K562 (cell line): ENCODE results near the gene VDR. TPM values are rescaled to one million over a fixed set of nuclear protein-coding genes. Genes with fewer than 3 reads are reported as not detected.

Experiments
- ARHGAP35 ChIP-seq: fragments of 450-650 bp; IDR thresholded peaks from 2 replicates; pipeline ENCODE4 v1.6.1; 2018; ENCODE audit not compliant: partially characterized antibody
- CREM ChIP-seq: IDR thresholded peaks from 2 replicates; pipeline ENCODE4 v1.6.1; 2014; ENCODE audit warnings: antibody characterized with exemption, low read depth
- CTCF ChIP-seq, 3 experiments: IDR thresholded peaks in 2 of 3; conservative IDR thresholded peaks in 1 of 3; 2 replicates each; pipeline ENCODE4 v1.5.1; 2011 to 2012; ENCODE audit warnings: low read length in 3 of 3, mild to moderate bottlenecking in 3 of 3, control low read depth in 2 of 3, improper control_type of control experiment in 1 of 3, inconsistent platforms in 1 of 3, low read depth in 1 of 3, mixed read lengths in 1 of 3, moderate library complexity in 1 of 3; ENCODE audit not compliant: insufficient read depth in 2 of 3
- CTCFL ChIP-seq: IDR thresholded peaks from 2 replicates; pipeline ENCODE4 v1.6.1; 2011; ENCODE audit warnings: borderline replicate concordance, low read depth, mild to moderate bottlenecking, moderate library complexity, low read length; ENCODE audit not compliant: insufficient read depth, poor library complexity, severe bottlenecking
- ETV1 ChIP-seq: fragments of 450-650 bp; conservative IDR thresholded peaks from 2 replicates; pipeline ENCODE4 v1.6.1; 2016; ENCODE audit warnings: missing genetic modification characterization, control low read depth, low read depth, missing compliant biosample characterization
- HDGF ChIP-seq: fragments of 450-650 bp; IDR thresholded peaks from 2 replicates; pipeline ENCODE4 v1.6.1; 2016
- RAD21 ChIP-seq, 2 experiments: fragments of 250-450 bp in 1 of 2; fragments of 450-650 bp in 1 of 2; sonication (Bioruptor Pico) in 1 of 2; formaldehyde crosslinking in 1 of 2; IDR thresholded peaks in 1 of 2; conservative IDR thresholded peaks in 1 of 2; 2 replicates each; pipeline versions ENCODE4 v1.4.0 to v1.8.0; 2020 to 2022; ENCODE audit warnings: mild to moderate bottlenecking in 2 of 2, moderate library complexity in 1 of 2
- REST ChIP-seq, 2 experiments: fragments of 450-650 bp; formaldehyde crosslinking in 1 of 2; IDR thresholded peaks; 2 replicates each; pipeline versions ENCODE4 v1.4.0 to v1.6.1; 2014 to 2020; ENCODE audit warnings: mild to moderate bottlenecking in 2 of 2, borderline replicate concordance in 1 of 2, low read depth in 1 of 2
- SMARCA5 ChIP-seq: fragments of 450-650 bp; IDR thresholded peaks from 2 replicates; pipeline ENCODE4 v1.6.1; 2016
- TCF15 ChIP-seq: fragments of 250-450 bp; sonication (Bioruptor Pico); IDR thresholded peaks from 2 replicates; pipeline ENCODE4 v1.8.0; 2022; ENCODE audit warnings: moderate library complexity, mild to moderate bottlenecking, inconsistent platforms
- ZBTB7A ChIP-seq: IDR thresholded peaks from 2 replicates; pipeline ENCODE4 v1.6.1; 2011; ENCODE audit warnings: low read depth, mild to moderate bottlenecking, low read length, moderate library complexity, borderline replicate concordance; ENCODE audit not compliant: control insufficient read depth
- ZNF57 ChIP-seq: fragments of 450-650 bp; formaldehyde crosslinking; IDR thresholded peaks from 2 replicates; pipeline ENCODE4 v1.4.0; 2020; ENCODE audit warnings: mild to moderate bottlenecking, moderate library complexity
- polyA plus RNA-seq, 8 experiments: library from polyadenylated mRNA; depleted of rRNA in 4 of 8; stranded (reverse) in 5 of 8; unstranded in 3 of 8; fragments of >200 nt; fragmentation: Nextera tagmentation in 2 of 8; fragmentation: Illumina TruSeq in 1 of 8; extraction: Ambion mirVana in 2 of 8; extraction: Trizol in 1 of 8; gene quantifications; 2 replicates each; pipeline versions ENCODE4 v1.2.1 to v1.2.3, GENCODE V29; 2011 to 2014; ENCODE audit warnings: inconsistent platforms in 1 of 8, missing spikeins in 1 of 8
- total RNA-seq, 7 experiments: library from RNA; depleted of rRNA in 6 of 7; stranded (reverse); fragments of >200 nt in 6 of 7; fragmentation: Illumina TruSeq in 2 of 7; extraction: Trizol in 2 of 7; gene quantifications; 2 replicates each; pipeline versions ENCODE4 v1.2.1 to v1.2.3, GENCODE V29; 2011 to 2021; ENCODE audit warnings: low replicate concordance in 1 of 7

The VDR gene
- total and polyA plus RNA-seq, 9 of the 15 experiments (the other 6 are each of a cell fraction or from before 2014, with no cell fraction given) = 0.61 to 4.8 (median 2.0) TPM

GRCh38 chr12:47808574-47809365 lies 96.0 kb downstream of the VDR start (continued):
- peak; percentile 25 for TF ChIP-seq CTCFL
- TF ChIP-seq ZBTB7A = peak; percentile 42; the same call in 1 of the 2 replicates
- 0 out of 4 replicates have a peak, but pooled peaks of 1 of the 2 experiments have one; percentile 3 for TF ChIP-seq RAD21 (CRISPR knock-in tag; conservative IDR thresholded peaks at IDR 0.05 in 1 of 2, IDR thresholded peaks at IDR 0.05 in 1 of 2)
- peak; percentile 59; the same call in 1 of the 2 replicates for TF ChIP-seq SMARCA5
- TF ChIP-seq ARHGAP35 = no peak
- TF ChIP-seq REST (IDR thresholded peaks at IDR 0.05; ENCODE audit: borderline replicate concordance) = 0 out of 2 replicates have a peak, but pooled peaks have one; percentile 10
- TF ChIP-seq REST (CRISPR knock-in tag; IDR thresholded peaks at IDR 0.05; ENCODE audit: low read depth) = no peak
- no peak for TF ChIP-seq ZNF57
- peak; percentile 14; the same call in 1 of the 2 replicates for TF ChIP-seq CREM
- TF ChIP-seq TCF15 (CRISPR knock-in tag) = no peak
- peak; percentile 61; the same call in 1 of the 2 replicates for TF ChIP-seq HDGF
- TF ChIP-seq CTCF (IDR thresholded peaks at IDR 0.05 in 2 of 3, conservative IDR thresholded peaks at IDR 0.05 in 1 of 3; ENCODE audit: insufficient read depth in 2 of 3, low read depth in 1 of 3, low read length in 3 of 3) = peak; percentile 38 to 54 (median 50)
- peak; percentile 23; the same call in 1 of the 2 replicates for TF ChIP-seq ETV1
